Activated CD4-positive, CD25-positive, alpha-beta regulatory T cell treated with anti-CD3 and anti-CD28 coated beads, Interleukin-2, amount 50 U/mL, for 72 hours (primary cell): Measurements from ENCODE around the gene PGBD5.

Experiments
- DNase-seq: peaks from one replicate; pipeline ENCODE4 v3.0.0; 2021

PGBD5 gene

DNA sequence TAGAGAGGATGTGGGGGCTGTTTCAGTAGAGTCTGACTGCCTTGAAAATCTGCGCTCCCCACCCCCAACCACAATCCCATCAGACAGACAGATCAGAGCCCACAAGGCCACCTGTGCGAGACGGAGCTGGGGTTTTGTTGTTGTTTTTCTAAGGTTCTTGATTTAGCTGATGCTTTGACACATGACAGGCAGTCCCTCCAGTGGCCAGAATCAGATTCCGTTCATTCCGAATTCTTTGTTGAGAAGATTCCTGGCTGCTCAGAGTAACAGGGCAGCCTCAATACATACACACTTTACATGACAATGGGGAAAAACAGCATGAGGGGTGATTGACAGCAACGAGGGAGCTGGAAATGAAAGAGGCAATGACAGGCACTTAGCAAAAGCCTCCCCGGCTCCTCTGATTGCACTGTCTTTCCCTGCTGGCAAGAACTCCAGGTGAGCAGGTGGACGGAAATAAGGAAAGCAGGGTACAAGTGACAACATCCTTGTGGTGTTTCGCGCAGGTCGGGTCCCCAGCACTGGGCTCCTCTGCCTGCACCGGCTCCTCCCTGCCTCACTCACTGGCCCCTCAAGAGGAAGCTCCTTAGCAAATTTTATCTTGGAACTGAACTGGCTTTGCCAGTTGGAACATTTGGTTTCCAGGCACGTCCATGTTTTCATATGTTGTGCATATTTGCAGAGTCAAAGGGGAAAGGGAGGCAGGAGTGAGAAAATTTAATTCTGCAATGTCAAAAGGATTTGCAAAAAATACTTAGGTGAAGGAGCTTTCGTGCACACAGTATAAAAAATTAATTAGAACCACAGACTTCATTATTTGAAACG is 148.7 kb downstream of the PGBD5 start:
- no peak for DNase-seq

DNA sequence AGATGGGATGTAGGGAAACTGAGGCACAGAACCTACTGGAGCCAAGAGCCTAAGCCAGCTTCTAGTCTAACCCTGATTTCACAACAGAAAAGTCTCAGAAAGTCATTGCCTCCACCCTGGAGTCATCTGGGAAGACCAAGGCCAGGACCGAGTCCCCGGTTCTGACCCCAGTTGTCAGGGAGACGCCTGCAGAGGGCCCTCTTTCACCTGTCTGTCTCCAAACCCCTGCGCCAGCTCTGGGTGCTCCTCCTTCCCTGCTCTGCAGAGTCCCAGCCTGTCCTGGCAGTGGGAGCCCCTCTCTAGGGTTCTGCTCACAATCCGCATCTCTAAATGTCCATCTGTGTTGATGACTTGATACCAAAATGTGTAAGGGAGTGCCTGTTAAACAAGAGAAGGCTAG is 149.7 kb downstream of the PGBD5 start:
- DNase-seq = no peak

DNA sequence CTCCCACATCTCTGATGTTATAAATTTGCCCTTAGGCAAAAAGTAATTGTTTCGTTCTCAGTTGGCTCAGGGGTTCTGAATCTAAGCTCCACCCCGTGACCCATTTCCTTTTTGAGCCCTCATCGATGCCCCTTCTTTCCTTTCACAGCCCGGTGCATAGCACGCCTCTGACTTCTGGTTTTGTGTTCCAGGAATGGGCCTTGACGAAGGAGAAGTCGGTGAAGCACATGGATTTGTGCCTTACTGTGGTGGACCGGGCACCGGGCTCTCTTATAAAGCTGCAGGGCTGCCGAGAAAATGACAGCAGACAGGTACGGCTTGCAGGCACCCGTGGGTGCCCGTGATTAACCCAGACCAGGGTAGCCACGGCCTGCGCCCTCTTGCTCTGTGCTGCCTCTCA is 151.9 kb downstream of the PGBD5 start:
- no peak for DNase-seq

DNA sequence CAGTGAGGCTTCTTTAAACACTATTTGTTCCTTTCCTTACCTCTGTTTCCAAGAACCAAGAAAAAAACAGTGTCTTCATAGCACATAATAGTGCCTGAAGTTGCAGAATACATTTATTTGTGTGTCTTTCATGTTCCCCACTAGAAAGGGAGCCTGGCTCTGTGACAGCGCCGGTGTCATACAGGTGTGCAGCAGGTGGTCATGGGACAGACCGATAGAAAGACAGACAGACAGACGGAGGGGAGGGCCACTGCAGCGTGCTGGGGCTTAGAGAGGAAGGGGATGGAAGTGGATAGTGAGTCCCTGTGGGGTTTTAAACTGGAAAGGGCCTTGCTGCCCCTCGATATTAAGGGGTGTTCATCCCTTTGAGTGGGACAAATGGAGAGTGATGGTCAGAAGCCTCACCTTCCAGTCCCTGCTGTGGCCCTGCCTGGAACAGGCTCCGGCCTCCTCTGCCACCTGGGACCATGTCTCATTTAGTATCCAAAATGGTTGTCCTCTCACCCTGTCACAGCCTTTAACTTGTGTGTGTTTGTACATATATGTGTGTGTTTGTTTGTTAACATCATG is 152.9 kb downstream of the PGBD5 start:
- no peak for DNase-seq

DNA sequence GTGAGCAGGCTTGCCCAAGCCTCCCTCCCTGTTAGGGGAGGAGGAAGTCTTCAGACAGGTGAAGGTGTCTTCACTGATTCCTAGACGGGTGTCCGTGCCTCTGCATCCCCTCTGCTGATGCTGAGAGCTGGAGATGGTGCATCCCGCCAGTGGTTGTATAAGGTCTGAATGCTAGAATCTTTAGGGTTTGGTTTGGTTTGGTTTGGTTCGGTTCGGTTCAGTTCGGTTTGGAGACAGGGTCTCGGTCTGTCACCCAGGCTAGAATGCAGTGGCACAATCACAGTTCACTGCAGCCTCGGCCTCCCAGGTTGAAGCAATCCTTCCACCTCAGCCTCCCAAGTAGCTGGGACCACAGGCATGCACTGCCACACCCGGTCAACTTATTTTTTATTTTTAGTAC is 153.6 kb downstream of the PGBD5 start:
- DNase-seq = no peak

DNA sequence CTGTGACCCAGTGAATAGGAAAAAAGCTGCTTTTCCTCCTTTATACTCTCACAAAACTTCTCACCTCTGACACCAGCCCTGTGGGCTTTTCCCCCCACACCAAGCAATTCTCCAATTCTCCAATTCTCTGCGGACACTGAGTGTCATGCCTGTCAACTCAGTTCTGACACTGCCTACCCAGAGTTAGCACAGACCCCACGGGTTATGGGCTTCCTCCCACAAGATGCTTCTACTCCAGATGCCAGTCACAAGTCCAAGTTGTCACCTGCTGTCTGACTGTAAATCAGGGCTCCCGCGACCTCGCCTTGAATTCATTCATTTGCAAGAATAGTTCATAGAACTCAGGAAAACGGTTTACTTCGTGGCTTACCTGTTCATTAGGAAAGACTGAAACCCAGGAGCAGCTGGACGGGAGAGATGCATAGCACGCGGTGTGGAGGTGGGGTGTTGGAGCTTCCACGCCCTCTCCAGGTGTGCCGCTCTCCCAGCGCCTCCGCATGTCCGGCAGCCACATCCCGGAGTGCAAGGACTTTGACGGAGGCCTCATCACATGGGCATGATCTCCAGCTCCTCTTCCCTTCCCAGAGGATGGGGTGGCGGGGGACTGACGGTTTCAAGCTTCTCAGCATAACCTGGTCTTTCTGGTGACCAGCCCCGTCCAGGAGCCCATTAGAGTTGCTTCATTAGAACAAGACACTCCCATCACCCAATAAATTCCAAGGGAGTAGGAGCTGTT is 154.7 kb downstream of the PGBD5 start:
- no peak for DNase-seq

DNA sequence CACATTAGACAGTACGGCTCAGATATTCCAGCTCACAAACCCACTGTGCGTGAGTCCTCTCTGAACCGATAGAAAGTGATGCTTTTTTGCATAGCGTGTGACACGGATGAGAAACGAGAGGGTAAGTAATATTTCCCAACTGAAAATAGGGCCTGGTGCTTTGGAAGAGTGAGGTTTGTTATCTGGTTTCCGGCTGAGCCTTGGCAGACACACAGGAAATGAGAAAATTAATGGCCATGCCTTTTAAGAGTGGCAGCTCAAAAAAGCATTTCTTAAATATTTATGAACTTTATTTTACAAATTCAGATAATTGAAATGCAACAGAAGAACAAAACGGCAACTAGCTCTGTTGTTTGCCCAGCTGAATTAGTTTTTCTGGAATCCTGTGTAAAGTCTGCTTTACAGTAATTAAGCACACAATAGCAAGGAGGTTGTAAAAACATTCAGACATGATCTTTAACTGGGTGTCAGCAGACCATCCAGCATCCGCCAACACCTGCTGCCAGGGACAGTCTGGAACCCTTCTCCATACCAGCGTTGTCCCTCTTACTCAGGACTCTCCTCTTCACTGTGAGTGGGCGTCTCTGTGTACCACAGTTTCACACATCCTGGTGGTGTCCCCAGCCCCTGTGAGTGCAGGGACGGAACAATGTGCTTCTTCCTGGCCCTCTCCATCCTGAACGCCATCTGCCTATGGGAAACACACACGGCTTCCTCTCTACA is 155.4 kb downstream of the PGBD5 start:
- no peak for DNase-seq

DNA sequence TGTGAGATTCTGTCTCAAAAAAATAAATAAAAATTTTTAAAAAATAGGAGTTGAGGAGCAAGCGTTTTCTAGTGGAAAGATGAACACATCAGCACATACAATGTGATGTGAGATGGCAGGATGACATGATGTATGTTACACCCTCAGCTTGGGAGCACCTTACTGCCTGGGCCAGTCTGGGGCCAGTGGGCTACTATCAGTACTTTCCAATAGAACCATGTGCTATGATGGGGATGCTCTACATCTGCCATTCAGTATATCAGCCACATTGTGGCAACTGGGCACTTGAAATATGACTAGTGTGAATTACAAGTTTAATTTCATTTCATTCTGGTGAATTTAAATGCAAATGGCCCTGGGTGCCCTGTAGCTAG is 156.0 kb downstream of the PGBD5 start:
- DNase-seq = no peak

DNA sequence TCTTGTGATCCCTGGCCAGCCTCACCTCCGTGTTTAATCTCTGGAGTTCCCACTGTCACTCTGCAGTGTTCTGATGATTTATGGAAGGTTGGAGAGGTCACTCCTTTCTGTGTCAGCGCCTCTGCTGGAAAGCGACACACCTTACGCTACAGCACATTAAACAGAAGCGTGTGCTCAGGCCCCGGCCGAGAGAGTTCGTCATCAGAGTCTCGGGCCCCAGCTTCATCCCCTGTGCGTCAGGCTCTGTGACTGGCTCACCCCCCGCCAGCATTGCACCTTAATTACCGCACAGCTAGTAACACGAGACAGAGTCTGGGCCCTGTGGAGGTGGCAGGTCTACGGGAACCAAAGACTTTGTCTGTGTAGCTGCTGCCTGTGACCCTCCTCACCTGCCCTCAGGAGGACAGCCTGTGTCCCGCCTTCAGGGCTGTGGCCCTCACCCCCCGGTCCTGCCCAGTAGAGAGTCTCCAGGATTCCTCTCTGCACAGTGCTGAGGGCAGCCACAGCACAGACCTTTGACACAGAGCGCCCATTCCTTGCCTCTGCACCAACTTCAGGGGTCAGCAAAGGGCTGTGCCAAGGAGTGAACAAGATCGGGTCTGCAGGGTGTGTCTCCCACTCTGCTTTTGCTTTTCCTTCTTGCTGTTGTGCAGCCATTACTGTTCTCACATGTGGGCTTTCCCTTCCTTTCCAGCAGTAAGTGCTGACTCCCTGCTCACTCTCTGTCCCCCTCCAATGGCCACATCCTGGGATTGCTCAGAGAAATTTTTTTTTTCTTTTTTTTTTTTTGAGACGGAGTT is 157.6 kb downstream of the PGBD5 start:
- DNase-seq = no peak

DNA sequence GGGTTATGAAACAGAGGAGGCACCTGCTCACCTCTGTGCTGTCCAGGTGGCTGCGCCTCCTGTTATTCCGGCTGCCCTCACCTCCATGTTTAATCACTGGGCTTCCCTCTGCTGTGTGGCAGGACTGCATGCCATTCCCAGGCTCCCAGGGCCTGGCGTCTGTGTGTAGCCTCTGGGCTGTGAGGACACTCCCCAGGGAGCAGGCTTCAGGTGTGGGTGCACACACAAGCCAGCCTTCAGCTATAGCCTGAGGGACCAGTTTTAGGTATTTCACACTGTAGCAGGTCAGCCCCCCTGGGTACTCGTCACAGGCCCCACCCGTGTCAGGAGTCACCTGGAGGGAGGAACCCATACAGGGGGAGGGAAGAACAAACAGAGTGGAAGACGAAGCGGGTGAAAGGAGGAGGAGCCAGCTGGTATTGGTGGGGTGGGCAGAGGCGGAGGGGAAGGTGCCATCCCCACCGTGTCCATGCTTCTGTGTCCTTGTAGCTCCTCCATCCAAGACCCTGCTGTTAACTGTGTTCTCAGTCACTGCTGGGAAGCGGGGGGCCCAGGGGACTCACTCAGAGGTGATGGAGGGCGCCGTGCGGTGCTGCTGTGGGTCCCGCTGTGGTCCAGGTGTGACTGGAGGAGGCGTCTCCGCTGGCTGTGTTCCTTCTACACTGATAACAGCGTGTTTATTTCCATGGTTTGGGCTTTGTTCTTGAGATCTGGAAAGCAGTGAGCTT is 158.6 kb downstream of the PGBD5 start:
- DNase-seq = no peak

DNA sequence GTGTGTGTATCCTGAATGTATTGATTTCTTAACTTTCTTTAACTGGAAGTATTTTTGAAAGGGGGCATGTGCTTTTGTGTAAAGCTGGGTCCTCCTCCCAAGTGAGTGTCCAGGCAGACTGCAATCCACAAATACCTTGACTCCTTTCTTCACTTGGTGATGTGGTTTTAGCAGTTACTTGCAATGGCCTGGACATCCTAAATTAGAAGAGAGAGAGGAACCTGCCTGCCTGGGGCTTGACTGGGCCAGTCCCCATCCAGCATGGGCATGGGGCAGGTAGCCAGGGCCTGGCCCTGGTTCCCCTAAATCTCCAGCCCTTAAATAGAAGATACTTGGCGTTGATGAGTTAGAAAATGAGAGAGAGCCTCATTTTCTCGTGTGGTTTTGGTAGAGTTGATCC is 159.7 kb downstream of the PGBD5 start:
- no peak for DNase-seq

DNA sequence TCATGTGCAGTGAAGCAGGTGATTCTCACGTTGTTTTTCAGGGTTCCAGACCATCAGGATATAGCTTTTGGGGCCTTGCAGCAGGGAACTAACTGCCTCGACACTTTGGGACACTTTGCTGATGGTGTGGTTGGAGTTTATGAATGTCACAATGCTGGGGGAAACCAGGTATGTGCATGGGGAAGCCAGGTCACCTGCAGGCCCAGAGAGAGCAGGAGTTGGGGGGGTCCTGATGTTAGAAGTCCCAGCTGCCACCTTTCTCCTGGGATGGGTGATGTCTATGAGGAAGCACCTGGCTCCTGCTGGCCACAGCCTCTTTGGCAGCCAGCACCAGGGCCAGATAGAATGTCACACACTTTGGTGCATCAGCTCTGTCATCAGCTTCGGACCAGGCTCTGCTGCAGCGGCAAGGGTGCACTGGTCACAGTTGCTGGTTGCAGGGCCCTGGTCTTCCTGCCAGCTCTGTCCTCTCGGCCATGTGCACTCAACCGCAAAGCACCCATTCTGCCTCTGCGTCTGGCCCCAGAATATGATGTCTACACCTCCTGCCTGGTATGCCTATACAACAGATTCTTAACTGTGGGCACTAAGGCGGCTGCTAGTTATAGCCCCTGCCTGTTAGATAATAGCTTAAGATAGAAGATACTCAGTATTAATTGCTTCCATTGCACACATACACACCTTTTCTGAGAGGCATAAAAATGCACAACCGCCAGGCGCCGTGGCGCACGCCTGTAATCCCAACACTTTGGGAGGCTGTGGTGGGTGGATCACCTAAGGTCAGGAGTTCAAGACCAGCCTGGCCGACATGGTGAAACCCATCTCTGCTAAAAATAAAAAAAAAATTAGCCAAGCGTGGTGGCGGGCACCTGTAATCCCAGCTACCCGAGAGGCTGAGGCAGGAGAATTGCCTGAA is 160.7 kb downstream of the PGBD5 start:
- DNase-seq = no peak
